ENCODE results near the gene SZT2.

- TF ChIP-seq CTCF (IDR thresholded peaks at IDR 0.05) (no peak), EZH2phosphoT487 (IDR thresholded peaks at IDR 0.05) (no peak), EZH2 (IDR thresholded peaks at IDR 0.05) (no peak)
These were observed 53.1 kb downstream of the SZT2 start for GRCh38 chr1:43442756-43443155.
